AG10803 (cell line): Measurements from ENCODE around the gene FGD4.

ENCODE experiments used
- DNase-seq: peaks from one replicate; pipeline ENCODE4 v3.0.0; 2010; ENCODE audit warnings: low read depth
- H3K4me3 ChIP-seq: 2 replicates; pipeline ENCODE4 v1.5.1; 2011; ENCODE audit warnings: mild to moderate bottlenecking, low read length, control low read depth
- CTCF ChIP-seq: conservative IDR thresholded peaks from 2 replicates; pipeline ENCODE4 v1.5.1; 2011; ENCODE audit warnings: mild to moderate bottlenecking, low read length, control low read depth, inconsistent platforms

FGD4 gene

GRCh38 chr12:32686340-32686739, 287.0 kb downstream of the FGD4 start:
- TF ChIP-seq CTCF = no peak
- no peak overlapping the region for H3K4me3 ChIP-seq

GRCh38 chr12:32688786-32689185, 289.4 kb downstream of the FGD4 start:
- H3K4me3 ChIP-seq = no peak overlapping the region
- no peak for DNase-seq
- no peak for TF ChIP-seq CTCF

More at GRCh38 chr12:32686340-32686739, 287.0 kb downstream of the FGD4 start:
- DNase-seq = no peak

- no peak for DNase-seq
- TF ChIP-seq CTCF = no peak
- H3K4me3 ChIP-seq = no peak overlapping the region
These were observed 291.6 kb downstream of the FGD4 start for GRCh38 chr12:32690927-32691326.

GRCh38 chr12:32692358-32692757, 293.0 kb downstream of the FGD4 start:
- DNase-seq = no peak
- no peak for TF ChIP-seq CTCF
- no peak overlapping the region for H3K4me3 ChIP-seq

- no peak overlapping the region for H3K4me3 ChIP-seq
- DNase-seq = no peak
- no peak for TF ChIP-seq CTCF
These were observed 293.7 kb downstream of the FGD4 start for GRCh38 chr12:32693036-32693435.
